Transverse colon (tissue), 4 donors: ENCODE results near the gene UBASH3B. TPM values are rescaled to one million over a fixed set of nuclear protein-coding genes. Genes with fewer than 3 reads are reported as not detected.

Experiments
- DNase-seq: peaks from one replicate; pipeline ENCODE4 v3.0.0-alpha.2; 2019
- H3K27ac ChIP-seq, 4 donors: fragments of 200-600 bp; sonication (generic); 2 replicates each; pipeline ENCODE4 v1.5.1; 2016 to 2018; ENCODE audit warnings: inconsistent platforms in 4 of 4
- H3K27me3 ChIP-seq: fragments of 200-600 bp; sonication (generic); 2 replicates; pipeline ENCODE4 v1.5.1; 2017; ENCODE audit warnings: inconsistent platforms
- H3K36me3 ChIP-seq, 4 donors: fragments of 200-600 bp; sonication (generic); 2 replicates each; pipeline ENCODE4 v1.5.1; 2017 to 2019; ENCODE audit warnings: inconsistent platforms in 4 of 4
- H3K4me1 ChIP-seq, 4 donors: fragments of 200-600 bp; sonication (generic); 2 replicates each; pipeline ENCODE4 v1.5.1; 2017 to 2020; ENCODE audit warnings: inconsistent platforms in 4 of 4
- H3K4me3 ChIP-seq, 4 donors: fragments of 200-600 bp; sonication (generic); 1 replicate in 1 of 4; 2 replicates in 3 of 4; pipeline versions ENCODE4 v1.5.1 to v1.6.1; 2017 to 2019; ENCODE audit warnings: inconsistent platforms in 4 of 4
- H3K9me3 ChIP-seq, 2 donors: fragments of 200-600 bp; sonication (generic); 2 replicates each; pipeline ENCODE4 v1.5.1; 2017 to 2019; ENCODE audit warnings: inconsistent platforms in 2 of 2
- EP300 ChIP-seq: sonication (generic); formaldehyde crosslinking; IDR thresholded peaks from one replicate; pipeline ENCODE4 v1.6.1; 2017; ENCODE audit warnings: antibody characterized with exemption, low read depth
- POLR2A ChIP-seq: fragments of 450-650 bp; IDR thresholded peaks from one replicate; pipeline ENCODE4 v1.6.1; 2016; ENCODE audit warnings: antibody characterized with exemption, mild to moderate bottlenecking, moderate library complexity
- POLR2AphosphoS5 ChIP-seq, 3 donors: sonication (generic); formaldehyde crosslinking; IDR thresholded peaks; one replicate each; pipeline ENCODE4 v1.6.1; 2016; ENCODE audit warnings: antibody characterized with exemption in 3 of 3
- WGBS, 2 donors: methylation state at CpG; one replicate each; pipeline ENCODE4 v1.1.5; 2018; ENCODE audit warnings: low coverage in 1 of 2; 5-methylcytosine and 5-hydroxymethylcytosine counted together
- in situ Hi-C, 4 donors: fragments of 200-750 bp; cut with MboI; loops; one replicate each; pipeline versions ENCODE4 v1.15.0 to v1.15.1; 2017; ENCODE audit warnings: low sequenced_read_pairs in 3 of 4, low pct_ligation_motif_present in 1 of 4, low pct_unique_long_range_greater_than_20kb in 1 of 4
- intact Hi-C: fragments of 100-400 bp; cut with DNase I; formaldehyde crosslinking; loops from one replicate; pipeline ENCODE4 v1.15.1; 2023; ENCODE audit warnings: low total_unique reads
- total RNA-seq, 4 donors: library from RNA; depleted of rRNA; stranded (reverse); fragments of >200 nt; gene quantifications; one replicate each; pipeline ENCODE4 v1.1.0, GENCODE V29; 2016
- TF ChIP-seq, protein P1 (sequence below), 5 experiments: fragments of 200-600 bp in 3 of 5; fragments of 450-650 bp in 2 of 5; sonication (generic) in 3 of 5; IDR thresholded peaks; 1 replicate in 2 of 5; 2 replicates in 3 of 5; pipeline ENCODE4 v1.5.1; 2016 to 2017; ENCODE audit warnings: antibody characterized with exemption in 5 of 5, inconsistent platforms in 3 of 5, mild to moderate bottlenecking in 2 of 5, moderate library complexity in 1 of 5

UBASH3B gene
- total RNA-seq, 4 donors from 2014 or later = 2.0 to 101 (median 17.0) TPM

DNA sequence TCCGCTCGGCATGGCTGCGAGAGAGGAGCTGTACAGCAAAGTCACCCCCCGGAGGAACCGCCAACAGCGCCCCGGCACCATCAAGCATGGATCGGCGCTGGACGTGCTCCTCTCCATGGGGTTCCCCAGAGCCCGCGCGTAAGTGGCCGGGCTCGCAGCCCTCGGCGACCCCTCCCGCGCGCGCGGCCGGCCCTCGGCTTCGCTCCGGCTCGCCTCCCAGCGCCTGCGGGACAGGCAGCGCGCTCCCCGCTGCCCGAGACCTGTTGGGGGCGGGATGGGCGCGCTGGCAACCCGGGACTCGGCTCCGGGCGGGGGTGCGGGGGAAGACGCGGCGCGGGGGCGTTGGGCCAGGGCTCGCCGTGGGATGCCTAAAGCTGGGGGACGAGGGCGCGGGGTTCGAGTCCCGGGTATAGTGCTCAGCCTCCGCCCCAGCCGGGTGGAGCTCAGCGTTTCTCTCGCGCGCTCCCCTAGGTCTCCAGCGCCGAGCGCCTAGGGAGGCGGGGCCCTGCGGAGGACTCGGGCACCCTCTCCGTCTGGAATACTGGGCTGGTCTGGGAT lies 630 bp downstream of the UBASH3B start:
- Histone ChIP-seq H3K4me3 (peak overlapping the region; percentile 38 to 71 (median 69)), H3K9me3 (no peaks in the 10 kb centered on the region), H3K27me3 (peaks cover 8% of the 10 kb centered on the region), H3K27ac (peak overlapping the region; percentile 85 to 94 (median 90)), H3K36me3 (no peaks in the 10 kb centered on the region), H3K4me1 (peaks cover 5 to 18% (median 7%) of the 10 kb centered on the region in 4 donors)
- peak; percentile 39 for DNase-seq
- intact Hi-C loops = no loop called here
- in situ Hi-C loops = no loop called here
- WGBS, 2 donors = 1% methylated on average over 37 of the region's 66 CpGs; no CpG with 5 or more reads in 1 of the 2 donors
- TF ChIP-seq POLR2AphosphoS5 (IDR thresholded peaks at IDR 0.05) = no peak
- no peak for TF ChIP-seq EP300
- no peak for TF ChIP-seq POLR2A
- TF ChIP-seq, protein P1, sequence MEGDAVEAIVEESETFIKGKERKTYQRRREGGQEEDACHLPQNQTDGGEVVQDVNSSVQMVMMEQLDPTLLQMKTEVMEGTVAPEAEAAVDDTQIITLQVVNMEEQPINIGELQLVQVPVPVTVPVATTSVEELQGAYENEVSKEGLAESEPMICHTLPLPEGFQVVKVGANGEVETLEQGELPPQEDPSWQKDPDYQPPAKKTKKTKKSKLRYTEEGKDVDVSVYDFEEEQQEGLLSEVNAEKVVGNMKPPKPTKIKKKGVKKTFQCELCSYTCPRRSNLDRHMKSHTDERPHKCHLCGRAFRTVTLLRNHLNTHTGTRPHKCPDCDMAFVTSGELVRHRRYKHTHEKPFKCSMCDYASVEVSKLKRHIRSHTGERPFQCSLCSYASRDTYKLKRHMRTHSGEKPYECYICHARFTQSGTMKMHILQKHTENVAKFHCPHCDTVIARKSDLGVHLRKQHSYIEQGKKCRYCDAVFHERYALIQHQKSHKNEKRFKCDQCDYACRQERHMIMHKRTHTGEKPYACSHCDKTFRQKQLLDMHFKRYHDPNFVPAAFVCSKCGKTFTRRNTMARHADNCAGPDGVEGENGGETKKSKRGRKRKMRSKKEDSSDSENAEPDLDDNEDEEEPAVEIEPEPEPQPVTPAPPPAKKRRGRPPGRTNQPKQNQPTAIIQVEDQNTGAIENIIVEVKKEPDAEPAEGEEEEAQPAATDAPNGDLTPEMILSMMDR (IDR thresholded peaks at IDR 0.05) = no peak

DNA sequence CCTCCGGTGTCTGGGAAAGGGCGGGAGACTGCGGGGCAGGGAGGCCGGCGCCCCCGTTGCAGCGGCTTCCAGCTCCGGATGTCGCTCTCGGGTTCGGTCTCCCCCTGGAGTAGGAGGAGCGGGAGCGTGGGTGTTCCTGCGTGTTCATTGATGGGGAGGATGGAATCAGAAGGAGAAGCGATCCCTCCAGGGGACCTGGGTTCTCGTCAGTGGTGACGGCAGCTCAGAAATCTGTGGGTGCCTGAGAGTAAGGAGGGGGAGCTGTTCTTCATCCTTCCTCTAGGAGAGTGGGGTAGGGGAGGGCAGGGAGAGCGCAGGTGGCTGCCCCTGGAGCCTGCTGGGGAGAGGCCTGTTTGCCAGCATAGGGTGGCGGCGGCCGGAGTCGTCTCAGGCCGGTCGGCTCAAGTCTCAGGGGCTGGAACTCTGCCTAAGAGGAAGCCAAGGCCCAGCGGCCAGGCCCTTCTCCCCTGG lies 1.1 kb downstream of the UBASH3B start:
- intact Hi-C loops (no loop called here), in situ Hi-C loops (no loop called here)
- TF ChIP-seq POLR2A (no peak), POLR2AphosphoS5 (IDR thresholded peaks at IDR 0.05) (no peak), EP300 (no peak)
- TF ChIP-seq, protein P1 (IDR thresholded peaks at IDR 0.05) = no peak
- peak overlapping the region; percentile 85 to 94 (median 90) for H3K27ac ChIP-seq
- no peaks in the 10 kb centered on the region for H3K36me3 ChIP-seq
- H3K27me3 ChIP-seq = peaks cover 8% of the 10 kb centered on the region
- DNase-seq = peak; percentile 30
- peaks cover 5 to 18% (median 7%) of the 10 kb centered on the region in 4 donors for H3K4me1 ChIP-seq
- peak overlapping the region; percentile 38 to 71 (median 69) for H3K4me3 ChIP-seq
- H3K9me3 ChIP-seq = no peaks in the 10 kb centered on the region
- 1% methylated on average over 25 of the region's 25 CpGs; no CpG with 5 or more reads in 1 of the 2 donors for WGBS, 2 donors

DNA sequence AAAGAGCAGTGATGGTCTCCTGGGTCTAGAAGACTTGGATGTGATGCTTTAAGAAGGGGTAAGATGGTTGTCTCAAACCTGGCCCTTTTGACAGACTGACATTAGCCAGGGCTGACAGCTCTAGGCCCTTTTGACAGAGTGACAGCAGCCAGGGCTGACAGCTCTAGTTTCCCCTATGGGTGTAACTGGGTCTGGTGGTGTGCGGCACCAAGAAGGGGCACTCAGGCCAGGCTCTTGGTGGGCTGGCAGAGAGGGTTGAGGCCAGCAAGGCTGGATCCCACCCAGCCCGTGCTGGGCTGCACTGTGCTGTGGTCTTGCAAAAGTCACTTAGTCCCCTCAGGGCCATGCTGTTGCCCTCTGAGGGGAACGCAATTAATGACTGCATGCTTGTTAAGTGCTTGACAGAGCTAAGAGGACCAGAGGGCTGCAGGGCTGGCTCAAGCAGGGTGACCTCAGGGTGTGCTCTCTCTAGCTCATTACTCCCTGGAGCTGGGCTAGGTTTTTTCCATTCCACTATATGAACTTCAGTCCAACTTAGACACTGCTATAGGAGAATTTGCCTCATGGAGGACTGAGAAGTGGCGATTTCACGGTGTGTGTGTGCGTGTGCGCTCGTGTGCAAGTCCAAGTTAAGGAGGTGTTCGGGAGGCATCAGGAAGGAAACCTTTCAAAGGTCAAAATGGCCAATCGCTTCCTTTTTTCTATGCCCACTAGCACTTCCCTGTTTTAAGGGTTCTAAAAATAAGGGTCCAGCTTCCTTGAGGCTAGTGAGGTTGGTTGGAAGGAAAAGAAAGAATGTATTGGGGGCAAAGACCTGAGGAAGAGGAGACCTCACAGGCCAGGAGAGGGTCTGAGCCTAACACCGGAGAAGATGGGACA lies 4.4 kb downstream of the UBASH3B start:
- Histone ChIP-seq H3K27ac (no peak overlapping the region), H3K4me3 (no peak overlapping the region), H3K9me3 (no peaks in the 10 kb centered on the region), H3K4me1 (peaks cover 5 to 17% (median 7%) of the 10 kb centered on the region in 4 donors), H3K36me3 (no peaks in the 10 kb centered on the region), H3K27me3 (peaks cover 3% of the 10 kb centered on the region)
- in situ Hi-C loops (no loop called here), intact Hi-C loops (no loop called here)
- TF ChIP-seq POLR2A = no peak
- no peak for TF ChIP-seq POLR2AphosphoS5 (IDR thresholded peaks at IDR 0.05)
- TF ChIP-seq EP300 = no peak
- TF ChIP-seq, protein P1 (IDR thresholded peaks at IDR 0.05) = no peak
- DNase-seq = no peak
- 71 to 89% methylated on average over 1 to 11 of the region's 11 CpGs for WGBS, 2 donors
